Stimulated activated naive CD8-positive, alpha-beta T cell treated with anti-CD3 and anti-CD28 coated beads, Interleukin-15, Interleukin-2, amounts not matched to agents 100 U/mL and 50 U/mL, for 24 hours (primary cell): ENCODE measurements around the gene SHROOM3.

Experiments
- ATAC-seq: fragments of 150-1000 bp; cut with Tn5 transposase; one replicate; pipeline ENCODE4 v1.10.0; 2021
- DNase-seq: peaks from one replicate; pipeline ENCODE4 v3.0.0; 2021

Gene SHROOM3

GRCh38 chr4:76663824-76664223 is 228.8 kb downstream of the SHROOM3 start:
- DNase-seq (no peak), ATAC-seq (no peak)

DNA sequence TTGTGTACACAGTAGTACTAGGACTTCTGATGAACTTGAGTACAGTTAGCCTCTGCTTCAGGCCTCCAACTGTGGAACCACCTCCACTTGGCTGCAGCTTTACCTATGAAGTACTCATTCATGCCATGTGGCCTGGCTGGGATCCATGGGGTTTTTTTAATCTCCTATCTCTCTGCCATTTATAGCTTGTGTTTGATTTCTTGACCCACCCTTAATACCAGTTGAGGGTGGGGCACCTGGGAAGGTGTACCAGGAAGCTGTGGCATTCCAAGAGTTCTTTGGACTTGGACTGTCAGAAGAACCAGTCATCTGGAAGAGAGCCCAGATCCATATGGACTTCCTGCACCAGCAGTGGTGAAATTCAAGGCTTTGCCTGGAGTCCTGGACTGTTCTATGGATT is 230.1 kb downstream of the SHROOM3 start:
- DNase-seq: no peak
- ATAC-seq: no peak

GRCh38 chr4:76665721-76666120 is 230.7 kb downstream of the SHROOM3 start:
- no peak for DNase-seq
- no peak for ATAC-seq

- ATAC-seq: no peak
- DNase-seq: no peak
These were observed 232.0 kb downstream of the SHROOM3 start for GRCh38 chr4:76666944-76667532.

- DNase-seq (no peak), ATAC-seq (no peak)
These were observed 235.6 kb downstream of the SHROOM3 start for GRCh38 chr4:76670631-76671030.

GRCh38 chr4:76673362-76673761 is 238.3 kb downstream of the SHROOM3 start:
- ATAC-seq (no peak), DNase-seq (no peak)

DNA sequence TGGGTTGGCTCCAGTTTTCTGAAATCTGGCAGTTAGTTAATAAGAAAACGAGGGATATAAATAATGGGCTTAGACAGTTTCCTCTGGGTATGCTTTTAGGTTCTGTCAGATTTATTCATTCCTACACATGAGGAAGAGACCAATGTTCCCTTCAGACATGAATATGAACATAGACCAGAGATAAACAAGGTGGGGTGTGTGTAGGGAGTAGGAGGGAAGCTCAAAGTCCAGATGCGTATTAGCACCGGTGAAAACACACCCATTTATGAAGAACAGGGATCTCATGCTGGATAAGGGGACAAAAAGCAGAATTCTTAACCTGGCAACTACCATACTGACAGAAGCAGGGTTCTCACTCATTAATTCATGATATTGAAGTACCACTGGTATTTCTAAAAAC is 240.0 kb downstream of the SHROOM3 start:
- ATAC-seq: no peak

DNA sequence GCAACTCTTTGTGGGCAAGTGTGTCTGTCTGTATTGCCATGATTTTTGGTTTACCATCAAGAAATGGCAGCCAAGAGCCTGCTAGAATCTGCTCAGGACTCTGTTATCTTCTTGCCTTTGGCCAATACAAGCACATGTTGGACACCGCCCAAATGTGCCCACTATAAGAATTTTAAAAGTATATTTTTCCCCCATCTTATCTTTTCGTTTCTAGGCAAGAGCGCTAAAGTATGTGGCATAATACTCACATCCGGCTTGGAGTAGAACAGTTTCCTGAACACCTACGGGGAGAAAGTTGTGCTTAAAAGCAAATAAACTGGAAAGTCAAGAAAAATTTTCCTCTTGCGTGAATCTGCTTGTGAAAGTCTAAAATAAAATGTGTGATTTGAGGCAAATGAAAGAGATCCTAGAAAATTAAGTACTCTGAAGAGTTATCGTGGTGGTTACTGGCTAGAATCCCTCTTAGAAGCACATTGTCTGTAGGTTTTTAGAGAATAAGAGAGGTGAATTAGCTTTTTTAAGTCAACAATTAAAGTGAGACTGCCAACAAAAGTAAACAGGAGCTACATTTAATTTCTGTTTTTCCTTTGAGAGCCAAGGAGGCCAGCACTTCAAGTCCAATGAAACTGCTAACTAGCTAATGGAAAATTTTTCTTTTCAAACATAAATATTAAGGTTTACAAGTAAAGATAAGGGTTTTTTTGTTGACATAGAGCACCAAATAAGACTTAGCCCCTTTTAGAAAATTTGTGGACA is 242.7 kb downstream of the SHROOM3 start:
- ATAC-seq (no peak), DNase-seq (no peak)

More for the DNA sequence above, 240.0 kb downstream of the SHROOM3 start:
- no peak for DNase-seq

- DNase-seq: no peak
- no peak for ATAC-seq
These were observed 244.7 kb downstream of the SHROOM3 start for GRCh38 chr4:76679691-76680090.

GRCh38 chr4:76680952-76681351 is 245.9 kb downstream of the SHROOM3 start:
- no peak for ATAC-seq
- DNase-seq: no peak

GRCh38 chr4:76681996-76682395 is 247.0 kb downstream of the SHROOM3 start:
- DNase-seq: no peak
- ATAC-seq: no peak

GRCh38 chr4:76683144-76683543 is 248.1 kb downstream of the SHROOM3 start:
- ATAC-seq (no peak), DNase-seq (no peak)

DNA sequence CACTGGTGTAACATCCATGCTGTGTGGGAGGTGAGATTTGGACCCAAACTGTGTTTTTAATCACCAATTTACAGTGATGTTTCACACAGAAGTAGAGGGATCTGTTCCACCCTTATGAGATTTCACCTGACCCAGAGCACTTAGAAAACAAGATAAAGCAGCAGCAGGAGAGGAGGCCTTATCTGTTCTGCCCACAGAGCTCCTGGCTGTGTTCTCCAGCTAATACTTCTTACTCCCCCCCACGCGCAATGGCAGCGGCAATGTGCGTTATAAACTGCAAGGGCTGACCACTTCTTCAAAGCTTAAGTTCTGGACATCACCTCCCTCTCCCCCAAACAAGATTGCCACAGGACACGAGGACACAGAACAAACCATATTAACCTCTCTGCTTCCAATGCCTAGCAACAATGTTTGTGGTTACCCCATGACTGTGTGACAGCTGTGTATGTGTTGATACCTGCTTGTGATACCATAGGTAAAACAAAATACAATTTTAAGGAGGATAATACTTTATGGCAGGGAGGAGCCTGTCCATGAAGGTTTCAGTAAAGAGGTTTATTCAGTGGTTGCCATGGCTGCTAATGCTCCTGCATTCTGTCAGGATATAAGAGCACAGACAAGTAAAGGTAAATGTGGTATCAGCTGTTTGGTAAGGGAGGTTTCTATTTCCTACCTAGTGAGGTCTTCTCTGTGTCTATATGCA is 252.9 kb downstream of the SHROOM3 start:
- DNase-seq: no peak
- ATAC-seq: no peak

DNA sequence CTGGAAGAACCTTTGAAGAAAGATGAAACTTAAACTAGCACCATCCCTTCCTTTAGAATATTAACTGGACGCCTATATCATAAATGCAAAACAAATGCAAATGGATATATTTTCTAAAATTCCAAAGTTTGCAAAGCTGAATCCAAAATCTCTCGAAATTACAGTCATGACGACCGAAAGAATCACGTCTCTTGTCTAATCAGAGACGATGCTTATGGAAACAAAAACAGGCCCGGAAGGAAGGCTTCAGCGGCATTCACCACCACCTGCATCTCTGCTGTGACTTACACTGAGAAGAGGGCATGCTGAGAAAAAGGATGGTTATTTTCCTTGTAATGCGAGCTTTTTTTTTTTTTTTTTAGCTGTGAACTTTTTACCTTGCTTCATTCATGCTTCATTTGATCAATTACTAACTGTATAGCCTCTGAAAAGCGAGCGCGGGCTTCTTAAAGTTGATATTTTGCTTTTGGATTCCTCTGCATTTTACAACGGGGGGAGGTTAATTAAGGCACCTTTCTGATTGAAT is 253.7 kb downstream of the SHROOM3 start:
- ATAC-seq: no peak
- no peak for DNase-seq

DNA sequence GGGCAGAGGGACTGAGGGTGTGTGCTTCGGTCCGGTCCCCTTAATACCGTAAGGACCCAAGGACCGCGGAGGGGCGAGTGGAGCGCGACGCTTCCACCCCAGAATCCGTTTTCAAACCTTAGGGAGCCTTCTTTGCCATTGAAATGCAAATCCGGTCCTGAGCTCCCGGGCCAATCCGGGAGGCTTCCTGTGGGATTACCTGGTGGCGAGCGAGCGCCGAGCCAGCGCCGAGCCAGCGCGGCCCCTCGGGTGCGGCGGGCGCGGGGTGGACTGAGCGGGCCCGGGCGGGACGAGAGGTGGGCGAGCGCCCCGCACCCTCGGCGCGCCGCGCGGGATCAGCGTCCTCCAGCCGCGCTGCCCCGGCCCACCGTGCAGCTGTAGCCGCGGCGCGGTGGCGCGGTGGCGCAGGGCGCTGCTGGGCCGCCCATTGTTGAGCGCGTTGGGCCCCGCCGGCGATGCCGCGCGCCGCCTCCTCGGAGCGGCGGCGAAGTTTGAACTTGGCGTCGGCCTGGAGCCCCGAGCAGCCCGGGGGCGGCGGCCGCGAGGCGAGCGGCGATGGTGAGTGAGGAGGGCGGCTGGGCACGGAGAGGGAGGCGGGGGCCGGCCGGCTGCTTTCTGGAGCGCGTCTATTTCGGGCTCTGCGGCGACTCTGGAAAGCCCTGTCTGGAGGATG is 254.3 kb downstream of the SHROOM3 start:
- ATAC-seq (peak; percentile 73), DNase-seq (peak; percentile 38)

GRCh38 chr4:76690011-76690905 is 255.2 kb downstream of the SHROOM3 start:
- DNase-seq (no peak), ATAC-seq (no peak)

DNA sequence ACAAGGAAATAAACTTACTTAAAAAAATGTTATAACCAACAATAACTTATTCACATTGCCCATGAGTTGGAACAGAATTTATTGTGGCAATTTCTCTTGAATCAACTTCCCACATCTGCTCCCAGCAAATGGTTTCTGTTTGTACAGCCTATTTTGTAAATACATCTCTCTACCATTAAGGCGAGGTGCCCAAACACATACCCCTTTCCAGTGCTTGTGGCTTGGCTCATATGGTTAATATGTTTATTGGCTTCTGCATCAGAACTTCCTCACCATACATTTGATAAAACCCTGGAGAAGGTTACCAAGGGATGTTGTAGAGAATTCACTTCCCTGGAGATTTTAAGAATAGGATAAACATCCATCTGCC is 255.9 kb downstream of the SHROOM3 start:
- ATAC-seq (no peak), DNase-seq (no peak)

- ATAC-seq (no peak), DNase-seq (no peak)
These were observed 257.0 kb downstream of the SHROOM3 start for GRCh38 chr4:76691807-76692582.

GRCh38 chr4:76692761-76693160 is 257.7 kb downstream of the SHROOM3 start:
- no peak for DNase-seq
- no peak for ATAC-seq

GRCh38 chr4:76694056-76694455 is 259.0 kb downstream of the SHROOM3 start:
- no peak for DNase-seq
- no peak for ATAC-seq

DNA sequence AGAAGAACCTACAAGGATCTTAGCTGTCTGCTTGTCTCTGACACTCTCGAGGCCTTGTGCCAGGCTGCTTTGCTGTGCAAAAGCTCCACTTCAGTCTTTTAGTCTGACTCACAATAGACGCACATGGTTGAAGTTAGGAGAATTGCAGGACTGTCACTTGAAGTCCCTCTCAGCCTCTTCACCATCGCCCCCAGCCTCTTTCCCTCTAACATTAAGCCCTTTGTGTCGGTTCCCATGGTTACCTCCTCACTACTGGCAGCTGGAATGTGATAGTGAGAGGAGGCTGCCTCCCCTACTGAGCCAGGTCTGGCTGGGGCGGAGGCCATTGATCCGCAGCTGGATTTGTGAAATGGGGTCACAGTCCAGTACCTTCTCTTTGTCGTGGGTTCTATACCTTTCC is 261.1 kb downstream of the SHROOM3 start:
- no peak for ATAC-seq
- DNase-seq: no peak
